ENCODE measurements around the gene MYZAP.

MYZAP gene

DNA sequence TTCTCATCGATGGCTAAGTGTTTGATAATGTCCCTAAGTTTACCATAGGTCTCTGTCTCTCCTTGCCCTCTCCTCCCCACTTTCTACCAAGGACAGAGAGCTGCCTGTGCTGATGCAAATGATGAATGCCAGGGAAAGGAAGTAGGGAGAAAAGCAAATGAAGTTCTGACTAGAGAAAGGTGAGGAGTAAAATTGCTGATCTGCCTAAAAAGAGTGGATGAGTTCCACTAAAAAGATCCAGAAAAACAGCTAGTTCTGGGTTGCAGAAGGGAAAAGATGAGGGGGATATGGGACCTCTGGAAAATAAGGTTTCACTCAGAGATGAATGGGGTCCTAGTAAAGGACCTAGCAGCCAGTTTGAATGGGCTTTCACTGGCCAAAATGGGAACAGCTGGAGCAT is 13.8 kb downstream of the MYZAP start:
- no peak overlapping the region for H3K4me3 ChIP-seq (ENCODE audit: low read depth, low read length)
- DNase-seq (ENCODE audit: low read depth) = no peak
- TF ChIP-seq, protein P1, sequence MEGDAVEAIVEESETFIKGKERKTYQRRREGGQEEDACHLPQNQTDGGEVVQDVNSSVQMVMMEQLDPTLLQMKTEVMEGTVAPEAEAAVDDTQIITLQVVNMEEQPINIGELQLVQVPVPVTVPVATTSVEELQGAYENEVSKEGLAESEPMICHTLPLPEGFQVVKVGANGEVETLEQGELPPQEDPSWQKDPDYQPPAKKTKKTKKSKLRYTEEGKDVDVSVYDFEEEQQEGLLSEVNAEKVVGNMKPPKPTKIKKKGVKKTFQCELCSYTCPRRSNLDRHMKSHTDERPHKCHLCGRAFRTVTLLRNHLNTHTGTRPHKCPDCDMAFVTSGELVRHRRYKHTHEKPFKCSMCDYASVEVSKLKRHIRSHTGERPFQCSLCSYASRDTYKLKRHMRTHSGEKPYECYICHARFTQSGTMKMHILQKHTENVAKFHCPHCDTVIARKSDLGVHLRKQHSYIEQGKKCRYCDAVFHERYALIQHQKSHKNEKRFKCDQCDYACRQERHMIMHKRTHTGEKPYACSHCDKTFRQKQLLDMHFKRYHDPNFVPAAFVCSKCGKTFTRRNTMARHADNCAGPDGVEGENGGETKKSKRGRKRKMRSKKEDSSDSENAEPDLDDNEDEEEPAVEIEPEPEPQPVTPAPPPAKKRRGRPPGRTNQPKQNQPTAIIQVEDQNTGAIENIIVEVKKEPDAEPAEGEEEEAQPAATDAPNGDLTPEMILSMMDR (IDR thresholded peaks at IDR 0.05; ENCODE audit: insufficient read depth, low read depth, low read length, missing control alignments) = no peak

DNA sequence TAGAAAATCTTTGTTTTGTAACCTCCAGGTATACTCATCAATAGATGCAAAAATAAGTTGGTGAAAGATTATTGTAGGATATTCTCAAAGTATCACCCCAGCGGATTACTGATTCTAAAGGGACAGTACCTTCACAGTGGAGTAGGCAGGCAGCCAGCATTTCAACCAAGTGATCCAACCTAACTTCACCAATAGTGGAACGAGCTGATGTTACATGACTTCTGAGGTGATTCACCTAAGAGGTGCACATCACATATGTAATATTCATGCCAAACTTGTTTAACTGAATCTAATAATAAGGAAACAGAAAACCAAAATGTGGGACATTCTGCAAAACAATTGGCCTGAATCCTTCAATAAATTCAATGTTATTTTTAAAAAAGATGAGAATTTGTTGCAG is 14.3 kb downstream of the MYZAP start:
- DNase-seq (ENCODE audit: low read depth) = no peak
- H3K4me3 ChIP-seq (ENCODE audit: low read depth, low read length) = no peak overlapping the region
- TF ChIP-seq, protein P1 (IDR thresholded peaks at IDR 0.05; ENCODE audit: insufficient read depth, low read depth, low read length, missing control alignments) = no peak

DNA sequence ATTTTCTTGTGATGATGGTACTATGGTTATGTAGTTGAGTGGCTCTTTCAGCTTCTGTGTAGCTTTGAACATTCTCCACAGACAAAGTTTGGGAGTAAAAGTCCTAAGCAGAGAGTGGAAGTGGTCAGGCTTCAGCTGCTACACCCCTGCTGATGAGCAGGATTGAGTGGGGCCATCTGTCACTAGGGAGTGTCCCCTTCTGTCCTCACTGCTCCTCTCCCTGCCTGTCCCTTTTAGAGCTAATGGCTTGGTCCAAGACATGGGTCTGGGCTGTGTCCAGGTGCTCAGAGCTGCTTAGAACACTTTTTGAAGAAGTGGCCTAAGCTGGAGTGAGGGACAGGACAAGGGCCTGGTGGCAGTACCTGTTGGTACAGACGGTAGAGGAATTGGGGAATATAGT is 15.1 kb downstream of the MYZAP start:
- H3K4me3 ChIP-seq (ENCODE audit: low read depth, low read length) = no peak overlapping the region
- TF ChIP-seq, protein P1 (IDR thresholded peaks at IDR 0.05; ENCODE audit: insufficient read depth, low read depth, low read length, missing control alignments) = no peak
- no peak for DNase-seq (ENCODE audit: low read depth)

DNA sequence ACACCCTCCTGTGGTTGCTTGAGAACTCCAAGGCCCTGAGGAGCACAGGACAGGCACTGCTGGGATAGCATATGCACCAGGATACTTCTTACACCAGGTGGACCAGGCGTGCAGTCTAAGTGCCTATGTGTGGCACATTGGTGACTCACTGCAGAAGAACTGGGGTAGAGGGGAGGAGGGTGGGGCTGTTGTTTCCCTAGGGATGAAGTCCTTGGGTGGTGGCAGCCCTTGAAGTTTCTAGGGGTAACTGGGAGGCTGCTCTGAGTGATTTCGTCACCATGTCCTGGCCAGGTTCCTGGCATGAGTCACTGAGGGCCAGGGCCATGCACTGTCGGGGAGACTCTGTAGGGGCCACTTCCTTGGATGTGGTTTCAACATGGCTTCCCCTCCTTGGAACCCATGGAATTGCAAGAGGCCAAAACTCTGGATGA is 15.9 kb downstream of the MYZAP start:
- TF ChIP-seq, protein P1 (IDR thresholded peaks at IDR 0.05; ENCODE audit: insufficient read depth, low read depth, low read length, missing control alignments) = no peak
- DNase-seq (ENCODE audit: low read depth) = no peak
- no peak overlapping the region for H3K4me3 ChIP-seq (ENCODE audit: low read depth, low read length)

DNA sequence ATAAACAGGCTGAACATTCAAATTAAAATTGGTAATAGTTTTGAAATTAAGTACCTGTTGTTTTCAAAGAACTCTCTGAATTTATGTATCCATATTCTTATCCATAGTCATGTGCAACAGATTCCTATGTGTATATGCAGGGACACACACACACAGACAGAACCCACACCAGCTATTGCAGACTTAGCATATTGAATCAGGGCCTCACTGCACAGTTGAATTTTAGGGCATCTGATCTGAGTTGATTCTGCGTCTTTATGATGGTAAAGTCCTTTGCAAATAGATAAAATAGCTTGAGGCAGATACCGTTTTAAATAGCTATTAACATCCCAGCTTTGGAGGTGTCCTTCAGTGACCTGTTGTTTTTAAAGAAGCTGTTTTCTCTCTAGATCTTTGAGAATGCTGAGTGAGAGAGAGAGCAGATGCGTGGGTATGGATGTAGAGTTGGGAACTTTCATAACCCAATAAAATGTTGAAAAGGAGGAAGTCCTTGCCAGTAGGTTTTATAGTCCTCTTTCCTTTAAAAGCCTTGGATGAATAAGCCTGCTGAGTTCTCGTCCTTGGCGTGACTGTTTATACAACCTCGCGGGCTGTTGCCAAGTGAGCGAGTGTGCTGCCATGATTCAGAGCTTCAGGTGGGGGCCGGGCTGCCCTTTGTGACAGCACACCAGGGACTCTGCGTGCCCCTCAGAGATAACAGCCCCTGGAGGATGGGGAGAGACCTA is 18.3 kb downstream of the MYZAP start:
- H3K4me3 ChIP-seq (ENCODE audit: low read depth, low read length) = no peak overlapping the region
- no peak for DNase-seq (ENCODE audit: low read depth)
- TF ChIP-seq, protein P1 (IDR thresholded peaks at IDR 0.05; ENCODE audit: insufficient read depth, low read depth, low read length, missing control alignments) = no peak

DNA sequence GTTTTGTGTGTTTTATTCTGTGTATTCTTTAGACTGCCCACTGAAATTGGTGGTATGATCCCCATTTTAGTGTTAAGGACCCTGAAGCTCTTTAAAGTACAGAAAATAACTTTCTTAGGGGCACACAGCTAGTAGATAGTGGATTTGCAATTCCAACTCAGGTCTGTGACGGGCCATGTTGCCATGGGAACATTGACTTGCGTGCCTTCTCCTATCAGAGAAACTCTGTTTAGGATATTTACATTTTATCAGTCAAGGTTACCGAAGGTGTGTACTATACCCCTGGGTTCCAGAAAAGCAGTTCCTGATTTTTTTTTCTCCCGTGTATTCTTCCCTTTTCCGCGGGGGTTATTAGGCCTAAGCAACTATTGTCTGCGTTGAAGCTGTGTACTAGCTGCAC is 19.4 kb downstream of the MYZAP start:
- TF ChIP-seq, protein P1 (IDR thresholded peaks at IDR 0.05; ENCODE audit: insufficient read depth, low read depth, low read length, missing control alignments) = no peak
- no peak for DNase-seq (ENCODE audit: low read depth)
- no peak overlapping the region for H3K4me3 ChIP-seq (ENCODE audit: low read depth, low read length)

DNA sequence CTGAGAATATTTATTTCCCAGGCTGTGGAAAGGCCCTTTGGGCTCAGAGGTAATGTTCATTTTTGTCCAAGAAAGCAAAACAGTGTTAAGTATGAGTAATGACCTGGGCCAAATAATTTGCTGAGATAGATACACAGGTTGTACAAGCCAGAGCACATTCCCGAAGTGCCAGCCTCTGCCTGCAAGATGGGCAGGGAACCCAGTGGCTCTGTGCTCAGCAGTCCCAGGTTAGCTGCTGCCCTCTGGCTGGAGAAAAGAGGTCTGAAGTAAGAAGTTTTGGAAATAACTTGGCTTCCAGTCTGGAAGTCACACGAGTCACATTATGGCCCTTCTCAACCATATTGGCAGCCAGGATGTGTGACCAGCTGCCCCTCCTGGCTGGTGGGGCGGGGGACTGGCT is 20.2 kb downstream of the MYZAP start:
- TF ChIP-seq, protein P1 (IDR thresholded peaks at IDR 0.05; ENCODE audit: insufficient read depth, low read depth, low read length, missing control alignments) = no peak
- no peak for DNase-seq (ENCODE audit: low read depth)
- H3K4me3 ChIP-seq (ENCODE audit: low read depth, low read length) = no peak overlapping the region

Data from GM12865 (cell line).